GM12878 (cell line): Measurements from ENCODE around the gene PGM2L1. TPM values are rescaled to one million over a fixed set of nuclear protein-coding genes. Genes with fewer than 3 reads are reported as not detected.

Source experiments
- ATAC-seq: fragments of 200-7000 bp; cut with Tn5 transposase; 3 replicates; pipeline ENCODE4 v1.9.1; 2020; ENCODE audit warnings: mild to moderate bottlenecking, moderate library complexity
- BruUV-seq: library from RNA; stranded (reverse); fragments of 400-500 nt; replicated peaks from 2 replicates; lab custom pipeline; 2021; lab: Mats Ljungman, UMichigan
- CTCF ChIA-PET: fragments of 300-600 bp; sonication (Branson Sonifier 250); formaldehyde crosslinking; extraction: SDS; loops from one replicate; lab custom pipeline; 2021; ENCODE audit warnings: inconsistent platforms; lab: Yijun Ruan, JAX
- POLR2A ChIA-PET: fragments of 350-600 bp; formaldehyde crosslinking; extraction: SDS; loops from one replicate; lab custom pipeline; 2021; ENCODE audit warnings: inconsistent platforms; lab: Charles Lee
- RAD21 ChIA-PET: fragments of 300-600 bp; sonication (Branson Sonifier 250); formaldehyde crosslinking; loops from one replicate; lab custom pipeline; 2023; ENCODE audit warnings: antibody characterized with exemption; ENCODE audit not compliant: unreplicated experiment; lab: Charles Lee
- SMC1A ChIA-PET: fragments of 300-600 bp; sonication (Branson Sonifier 250); formaldehyde crosslinking; loops from one replicate; lab custom pipeline; 2023; ENCODE audit not compliant: unreplicated experiment, uncharacterized antibody; lab: Charles Lee
- DNase-seq: peaks from one replicate; pipeline ENCODE4 v3.0.0-alpha.2; 2011; ENCODE audit warnings: low read depth, low spot score
- FAIRE-seq: peaks from 3 replicates; lab custom pipeline; 2011; peaks lifted over from hg19 to GRCh38; lab: Jason Lieb, UNC
- H2AFZ ChIP-seq: 2 replicates; pipeline ENCODE4 v1.6.0; 2011; ENCODE audit warnings: low read depth, low read length, control low read depth; ENCODE audit not compliant: control insufficient read depth
- H3K27ac ChIP-seq: 2 replicates; pipeline ENCODE4 v1.5.1; 2011; ENCODE audit warnings: control low read depth; ENCODE audit not compliant: control insufficient read depth, insufficient read depth
- H3K27me3 ChIP-seq, 2 experiments: replicated peaks in 1 of 2; 2 replicates each; pipeline versions ENCODE4 v1.6.0 to v1.6.1; 2011; ENCODE audit warnings: low read length in 1 of 2; ENCODE audit not compliant: control insufficient read depth in 2 of 2, insufficient read depth in 2 of 2
- H3K36me3 ChIP-seq, 2 experiments: 2 replicates each; pipeline ENCODE4 v1.5.1; 2011; ENCODE audit warnings: low read length in 1 of 2; ENCODE audit not compliant: control insufficient read depth in 2 of 2, insufficient read depth in 2 of 2
- H3K4me1 ChIP-seq: 2 replicates; pipeline ENCODE4 v1.6.1; 2011; ENCODE audit warnings: mild to moderate bottlenecking, low read length, moderate library complexity, mixed read lengths; ENCODE audit not compliant: control insufficient read depth, insufficient read depth
- H3K4me2 ChIP-seq: 2 replicates; pipeline ENCODE4 v1.6.0; 2011; ENCODE audit warnings: control low read depth; ENCODE audit not compliant: control insufficient read depth, insufficient read depth
- H3K4me3 ChIP-seq: fragments of 200-600 bp; sonication (generic); 2 replicates; pipeline ENCODE4 v1.5.1; 2016
- H3K79me2 ChIP-seq: 2 replicates; pipeline ENCODE4 v1.6.0; 2011; ENCODE audit warnings: low read length; ENCODE audit not compliant: control insufficient read depth, insufficient read depth
- H3K9ac ChIP-seq: 2 replicates; pipeline ENCODE4 v1.8.0; 2011; ENCODE audit warnings: low read length, control low read depth, mixed read lengths; ENCODE audit not compliant: control insufficient read depth, insufficient read depth
- H3K9me3 ChIP-seq: replicated peaks from 3 replicates; pipeline ENCODE4 v1.5.1; 2011; ENCODE audit warnings: mild to moderate bottlenecking, low read length; ENCODE audit not compliant: control insufficient read depth, insufficient read depth
- H4K20me1 ChIP-seq: 2 replicates; pipeline ENCODE4 v1.6.0; 2011; ENCODE audit not compliant: control insufficient read depth, insufficient read depth
- ASH2L ChIP-seq: fragments of 300-600, 200-600 bp; sonication (generic); IDR thresholded peaks from 2 replicates; pipeline ENCODE4 v1.6.1; 2017; ENCODE audit warnings: low read depth, mild to moderate bottlenecking, borderline replicate concordance
- IKZF2 ChIP-seq, 2 experiments: fragments of 450-650 bp; IDR thresholded peaks; 2 replicates each; pipeline ENCODE4 v1.6.1; 2017; ENCODE audit warnings: mild to moderate bottlenecking in 2 of 2, moderate library complexity in 2 of 2
- MLLT1 ChIP-seq: fragments of 450-650 bp; IDR thresholded peaks from 2 replicates; pipeline ENCODE4 v1.6.1; 2016; ENCODE audit warnings: mild to moderate bottlenecking
- MTA2 ChIP-seq: fragments of 450-650 bp; IDR thresholded peaks from 2 replicates; pipeline ENCODE4 v1.6.1; 2016; ENCODE audit warnings: low read depth, mild to moderate bottlenecking, moderate library complexity
- NKRF ChIP-seq: fragments of 450-650 bp; conservative IDR thresholded peaks from 2 replicates; pipeline ENCODE4 v1.6.1; 2017; ENCODE audit warnings: mild to moderate bottlenecking, moderate library complexity
- PAX8 ChIP-seq: fragments of 450-650 bp; IDR thresholded peaks from 2 replicates; pipeline ENCODE4 v1.6.1; 2017; ENCODE audit warnings: mild to moderate bottlenecking, moderate library complexity
- PBX3 ChIP-seq: IDR thresholded peaks from 2 replicates; pipeline ENCODE4 v1.6.1; 2011; ENCODE audit warnings: mild to moderate bottlenecking, low read depth, low read length, moderate library complexity; ENCODE audit not compliant: insufficient replicate concordance
- SIN3A ChIP-seq: IDR thresholded peaks from 2 replicates; pipeline ENCODE4 v1.6.1; 2012; ENCODE audit warnings: low read depth, low read length, improper control_type of control experiment
- SREBF1 ChIP-seq: IDR thresholded peaks from 2 replicates; pipeline ENCODE4 v1.6.1; 2012; ENCODE audit warnings: mild to moderate bottlenecking, low read length
- TCF3 ChIP-seq: IDR thresholded peaks from 2 replicates; pipeline ENCODE4 v1.6.1; 2012; ENCODE audit warnings: low read depth, mild to moderate bottlenecking, low read length, borderline replicate concordance; ENCODE audit not compliant: insufficient read depth
- ZBED1 ChIP-seq: IDR thresholded peaks from 2 replicates; pipeline ENCODE4 v1.6.1; 2016; ENCODE audit warnings: borderline replicate concordance
- in situ Hi-C: fragments of 300-500 bp; cut with MboI; formaldehyde crosslinking; loops from 9 replicates; pipeline ENCODE4 v1.14.3; 2018; ENCODE audit warnings: mixed read lengths
- intact Hi-C: fragments of 100-400 bp; cut with micrococcal nuclease; formaldehyde crosslinking; loops from one replicate; pipeline ENCODE4 v1.14.2; 2022; ENCODE audit not compliant: unreplicated experiment
- polyA plus RNA-seq, 11 experiments: library from polyadenylated mRNA; depleted of rRNA in 4 of 11; unstranded in 6 of 11; stranded (reverse) in 5 of 11; fragments of >200 nt; fragmentation: Nextera tagmentation in 4 of 11; fragmentation: Illumina TruSeq in 1 of 11; extraction: Ambion mirVana in 4 of 11; extraction: Trizol in 1 of 11; gene quantifications; 1 replicate in 1 of 11; 2 replicates in 10 of 11; pipeline versions ENCODE4 v1.2.1 to v1.2.3, GENCODE V29; 2011 to 2016; ENCODE audit warnings: inconsistent platforms in 2 of 11, missing spikeins in 2 of 11, low read depth in 1 of 11
- total RNA-seq, 4 experiments: library from RNA; depleted of rRNA in 3 of 4; stranded (reverse); fragments of >200 nt in 3 of 4; fragmentation: Illumina TruSeq in 1 of 4; extraction: Trizol in 1 of 4; gene quantifications; 2 replicates each; pipeline versions ENCODE4 v1.2.1 to v1.2.3, GENCODE V29; 2013 to 2021

The PGM2L1 gene
- total and polyA plus RNA-seq, 10 of the 15 experiments (the other 5 are each of a cell fraction or from before 2014, with no cell fraction given), result 0.04 to 0.20 (median 0.13) TPM; not detected in 1

GRCh38 chr11:74316772-74317505 lies 81.3 kb downstream of the PGM2L1 start:
- Histone ChIP-seq H2AFZ (no peak overlapping the region), H4K20me1 (no peaks in the 10 kb centered on the region), H3K9ac (no peak overlapping the region), H3K79me2 (no peaks in the 10 kb centered on the region), H3K36me3 (no peaks in the 10 kb centered on the region), H3K9me3 (no peaks in the 10 kb centered on the region; the same call in 1 of the 3 replicates), H3K4me1 (no peaks in the 10 kb centered on the region), H3K27ac (no peak overlapping the region), H3K4me2 (no peak overlapping the region), H3K4me3 (no peak overlapping the region), H3K27me3 (0 out of 4 replicates have a peak, but pooled peaks cover 2 to 3% of the 10 kb centered on the region in 2 experiments)
- ChIA-PET RAD21 (no interaction called here), CTCF (no interaction called here), SMC1A (no interaction called here), POLR2A (no interaction called here)
- no TSS peak for BruUV-seq
- in situ Hi-C loops (no loop called here), intact Hi-C loops (no loop called here)
- no peak for ATAC-seq
- DNase-seq, result no peak
- TF ChIP-seq TCF3 (no peak), SREBF1 (no peak), MLLT1 (no peak), MTA2 (no peak), ASH2L (no peak), SIN3A (no peak), NKRF (no peak), PAX8 (no peak), IKZF2 (IDR thresholded peaks at IDR 0.05) (no peak), ZBED1 (no peak), PBX3 (no peak)
- FAIRE-seq, result no peak
